Spleen (tissue), 7 donors: ENCODE data around the gene PRSS57.
A peak's percentile ranks its signal among the peaks of the same experiment; 100 is the strongest.

ENCODE experiments used
- CTCF ChIP-seq, 11 experiments: fragments of 200-600 bp in 7 of 11; fragments of 450-650 bp in 4 of 11; sonication (generic) in 4 of 11; IDR thresholded peaks in 8 of 11; conservative IDR thresholded peaks in 3 of 11; 1 replicate in 7 of 11; 2 replicates in 4 of 11; pipeline versions ENCODE4 v1.4.0 to v1.8.0; 2016 to 2021; ENCODE audit warnings: antibody characterized with exemption in 11 of 11, inconsistent platforms in 4 of 11, mild to moderate bottlenecking in 1 of 11
- POLR2A ChIP-seq, 3 donors: fragments of 450-650 bp; IDR thresholded peaks; one replicate each; pipeline ENCODE4 v1.5.1; 2017; ENCODE audit warnings: antibody characterized with exemption in 3 of 3, mild to moderate bottlenecking in 1 of 3
- POLR2AphosphoS5 ChIP-seq, 3 donors: sonication (generic); formaldehyde crosslinking; IDR thresholded peaks; one replicate each; pipeline ENCODE4 v1.5.1; 2017; ENCODE audit warnings: antibody characterized with exemption in 3 of 3
- donor health status: DM: no; HTN: no; CAD: no; lungs with moderate emphysema.
- donor health status: DM: no; HTN: no; CAD: no.
- donor health status: DM: no; HTN: no; CAD: no.

DNA sequence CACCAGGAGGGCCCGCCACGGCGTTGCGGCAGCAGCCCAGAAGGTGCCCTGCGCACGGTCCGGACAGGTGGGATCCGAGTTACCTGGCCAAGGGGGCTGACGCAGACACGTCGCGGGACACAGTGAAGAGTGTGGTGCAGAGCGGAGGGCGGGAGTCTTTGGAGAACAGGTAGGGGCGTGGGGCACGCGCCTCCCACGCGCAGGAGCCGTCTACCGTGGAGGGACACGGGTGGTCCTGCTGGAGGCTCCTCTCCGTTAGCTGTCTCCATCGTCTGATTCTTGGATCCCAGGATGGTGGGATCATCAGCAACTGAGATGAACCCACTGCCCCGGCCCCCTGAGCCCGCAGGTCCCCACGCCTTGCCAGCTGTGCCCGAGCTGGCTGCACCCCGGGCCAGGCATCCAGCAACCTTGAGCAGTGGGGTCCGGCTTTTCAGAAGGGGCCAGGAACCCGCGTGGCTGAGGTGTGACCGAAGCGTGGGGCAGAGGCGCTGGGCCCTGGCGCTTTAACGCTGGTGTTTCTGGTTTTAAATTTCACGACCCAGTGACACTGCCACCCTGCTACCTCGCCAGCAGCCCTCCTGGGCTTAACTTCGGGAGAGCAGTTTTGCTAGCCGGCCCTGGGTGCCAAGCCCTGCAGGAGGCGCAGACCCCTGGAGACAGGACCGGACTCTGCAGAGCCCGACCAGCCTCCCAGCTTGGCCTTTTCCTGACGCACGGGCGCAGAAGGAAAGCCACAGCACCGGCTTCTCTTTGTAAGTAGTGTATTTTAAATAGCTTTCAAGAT, 48.3 kb downstream of the PRSS57 start:
- TF ChIP-seq CTCF (IDR thresholded peaks at IDR 0.05 in 8 of 11, conservative IDR thresholded peaks at IDR 0.05 in 3 of 11) (no peak), POLR2AphosphoS5 (IDR thresholded peaks at IDR 0.05) (peak in 2 of 3 donors; percentile 14 to 62), POLR2A (IDR thresholded peaks at IDR 0.05) (no peak)
